ENCODE data around the gene RGS7.

Gene RGS7

GRCh38 chr1:241024834-241025233, 332.2 kb downstream of the RGS7 start:
- Histone ChIP-seq H3K9me3 (ENCODE audit: severe bottlenecking) (no peaks in the 10 kb centered on the region), H3K27me3 (ENCODE audit: insufficient read depth, low read depth, severe bottlenecking) (no peaks in the 10 kb centered on the region), H3K36me3 (no peaks in the 10 kb centered on the region), H3K4me3 (ENCODE audit: low read depth, low read length) (no peak overlapping the region), H3K27ac (no peak overlapping the region)
- DNase-seq, result no peak
- TF ChIP-seq CTCF (IDR thresholded peaks at IDR 0.05; ENCODE audit: low read depth, low read length), result no peak

GRCh38 chr1:241022366-241022765, 334.6 kb downstream of the RGS7 start:
- Histone ChIP-seq H3K27ac (no peak overlapping the region), H3K27me3 (ENCODE audit: insufficient read depth, low read depth, severe bottlenecking) (no peaks in the 10 kb centered on the region), H3K4me3 (ENCODE audit: low read depth, low read length) (no peak overlapping the region), H3K9me3 (ENCODE audit: severe bottlenecking) (peaks cover 2% of the 10 kb centered on the region), H3K36me3 (no peaks in the 10 kb centered on the region)
- no peak for DNase-seq
- TF ChIP-seq CTCF (IDR thresholded peaks at IDR 0.05; ENCODE audit: low read depth, low read length), result no peak

GRCh38 chr1:241020851-241021697, 335.9 kb downstream of the RGS7 start:
- no peaks in the 10 kb centered on the region for H3K27me3 ChIP-seq (ENCODE audit: insufficient read depth, low read depth, severe bottlenecking)
- no peak overlapping the region for H3K4me3 ChIP-seq (ENCODE audit: low read depth, low read length)
- peaks cover 2% of the 10 kb centered on the region for H3K9me3 ChIP-seq (ENCODE audit: severe bottlenecking)
- H3K36me3 ChIP-seq, result no peaks in the 10 kb centered on the region
- DNase-seq, result no peak
- H3K27ac ChIP-seq, result no peak overlapping the region
- TF ChIP-seq CTCF (IDR thresholded peaks at IDR 0.05; ENCODE audit: low read depth, low read length), result no peak

- H3K27ac ChIP-seq, result no peak overlapping the region
- H3K4me3 ChIP-seq (ENCODE audit: low read depth, low read length), result no peak overlapping the region
- no peaks in the 10 kb centered on the region for H3K27me3 ChIP-seq (ENCODE audit: insufficient read depth, low read depth, severe bottlenecking)
- H3K36me3 ChIP-seq, result no peaks in the 10 kb centered on the region
- TF ChIP-seq CTCF (IDR thresholded peaks at IDR 0.05; ENCODE audit: low read depth, low read length), result no peak
- H3K9me3 ChIP-seq (ENCODE audit: severe bottlenecking), result no peaks in the 10 kb centered on the region
- DNase-seq, result no peak
Measured at GRCh38 chr1:241012708-241013340, 344.2 kb downstream of the RGS7 start.

- Histone ChIP-seq H3K9me3 (ENCODE audit: severe bottlenecking) (no peaks in the 10 kb centered on the region), H3K27me3 (ENCODE audit: insufficient read depth, low read depth, severe bottlenecking) (no peaks in the 10 kb centered on the region), H3K4me3 (ENCODE audit: low read depth, low read length) (no peak overlapping the region), H3K36me3 (no peaks in the 10 kb centered on the region), H3K27ac (no peak overlapping the region)
- no peak for TF ChIP-seq CTCF (IDR thresholded peaks at IDR 0.05; ENCODE audit: low read depth, low read length)
- DNase-seq, result no peak
Measured at GRCh38 chr1:241007668-241008067, 349.3 kb downstream of the RGS7 start.

Data from WERI-Rb-1 (cell line).